ENCODE results near the gene KAT2A. TPM values are rescaled to one million over a fixed set of nuclear protein-coding genes. Genes with fewer than 3 reads are reported as not detected.
A peak's percentile ranks its signal among the peaks of the same experiment; 100 is the strongest.

Gene KAT2A
- total RNA-seq, 4 donors from 2014 or later: 30.2 to 68.7 (median 33.9) TPM

GRCh38 chr17:42107597-42108576, 13.3 kb downstream of the KAT2A start:
- TF ChIP-seq CTCF (IDR thresholded peaks at IDR 0.05): no peak
- DNase-seq (ENCODE audit: low spot score): no peak

GRCh38 chr17:42107124-42107523, 14.0 kb downstream of the KAT2A start:
- no peak for ATAC-seq (ENCODE audit: low FRiP score)
- no peak for TF ChIP-seq CTCF (IDR thresholded peaks at IDR 0.05)

More at GRCh38 chr17:42107597-42108576, 13.3 kb downstream of the KAT2A start:
- no peak for ATAC-seq (ENCODE audit: low FRiP score)

GRCh38 chr17:42106009-42106408, 15.2 kb downstream of the KAT2A start:
- TF ChIP-seq CTCF (IDR thresholded peaks at IDR 0.05): no peak
- DNase-seq (ENCODE audit: low spot score) (no peak), ATAC-seq (ENCODE audit: low FRiP score) (no peak)

More at GRCh38 chr17:42107124-42107523, 14.0 kb downstream of the KAT2A start:
- no peak for DNase-seq (ENCODE audit: low spot score)

GRCh38 chr17:42104264-42104663, 16.9 kb downstream of the KAT2A start:
- ATAC-seq (ENCODE audit: low FRiP score): no peak
- no peak for DNase-seq (ENCODE audit: low spot score)
- no peak for TF ChIP-seq CTCF (IDR thresholded peaks at IDR 0.05)

- ATAC-seq (ENCODE audit: low FRiP score) (no peak), DNase-seq (ENCODE audit: low spot score) (no peak)
- no peak for TF ChIP-seq CTCF (IDR thresholded peaks at IDR 0.05)
Observed at GRCh38 chr17:42103221-42103954, 17.8 kb downstream of the KAT2A start.

- no peak for TF ChIP-seq CTCF (IDR thresholded peaks at IDR 0.05)
- DNase-seq (ENCODE audit: low spot score) (peak; percentile 86), ATAC-seq (ENCODE audit: low FRiP score) (peak; percentile 52)
Observed at GRCh38 chr17:42101513-42102292, 19.5 kb downstream of the KAT2A start.

All from omental fat pad (tissue), 4 donors.